Stimulated activated CD4-positive, alpha-beta T cell treated with anti-CD3 and anti-CD28 coated beads, Interleukin-15, amount 100 ng/mL, for 48 hours (primary cell): ENCODE measurements around the gene LPAR1.

Experiments used
- DNase-seq, 2 donors: peaks; one replicate each; pipeline ENCODE4 v3.0.0-alpha.2; 2020; ENCODE audit warnings: low read depth in 2 of 2

Gene LPAR1

DNA sequence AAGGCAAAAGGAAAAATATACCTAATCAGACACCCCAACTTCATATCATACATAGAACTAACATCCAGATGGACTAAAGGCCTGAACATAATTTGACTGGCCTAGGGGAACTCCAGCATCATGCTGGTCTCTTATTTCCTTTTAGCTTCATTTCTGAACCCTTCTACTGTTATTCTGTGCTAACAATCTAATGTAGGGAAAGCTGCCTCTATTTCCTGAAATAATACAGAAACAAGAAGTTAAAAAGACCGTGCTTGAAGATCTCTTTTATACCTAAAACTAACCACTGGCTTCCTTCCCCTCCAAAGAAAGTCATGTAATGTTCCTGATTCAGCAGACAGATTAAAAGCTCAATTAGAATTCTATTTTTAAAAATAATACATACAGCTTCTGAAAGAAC is 36.7 kb downstream of the LPAR1 start:
- DNase-seq = no peak

DNA sequence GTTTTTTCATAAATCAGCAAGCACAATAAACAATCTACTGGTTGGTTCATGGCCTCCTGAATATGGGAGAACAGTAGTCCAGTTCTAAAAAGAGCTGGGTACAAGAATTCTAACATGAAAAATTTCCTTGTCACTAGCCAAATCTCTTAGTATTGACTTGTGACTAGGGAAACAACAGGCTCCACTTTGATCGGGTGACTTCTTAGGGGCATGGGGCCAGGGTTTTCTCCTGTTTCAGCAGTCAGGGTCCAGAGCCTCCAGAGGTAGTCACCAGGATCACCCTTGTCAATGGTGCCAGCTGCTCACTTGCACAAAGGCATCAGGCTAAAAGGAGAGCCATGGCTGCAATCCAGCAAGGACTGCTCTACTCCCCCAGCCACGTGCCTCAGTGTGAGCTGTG is 38.1 kb downstream of the LPAR1 start:
- no peak for DNase-seq

GRCh38 chr9:110999379-110999778 is 38.9 kb downstream of the LPAR1 start:
- no peak for DNase-seq

- DNase-seq = no peak
These were observed 40.4 kb downstream of the LPAR1 start for GRCh38 chr9:110997847-110998246.

DNA sequence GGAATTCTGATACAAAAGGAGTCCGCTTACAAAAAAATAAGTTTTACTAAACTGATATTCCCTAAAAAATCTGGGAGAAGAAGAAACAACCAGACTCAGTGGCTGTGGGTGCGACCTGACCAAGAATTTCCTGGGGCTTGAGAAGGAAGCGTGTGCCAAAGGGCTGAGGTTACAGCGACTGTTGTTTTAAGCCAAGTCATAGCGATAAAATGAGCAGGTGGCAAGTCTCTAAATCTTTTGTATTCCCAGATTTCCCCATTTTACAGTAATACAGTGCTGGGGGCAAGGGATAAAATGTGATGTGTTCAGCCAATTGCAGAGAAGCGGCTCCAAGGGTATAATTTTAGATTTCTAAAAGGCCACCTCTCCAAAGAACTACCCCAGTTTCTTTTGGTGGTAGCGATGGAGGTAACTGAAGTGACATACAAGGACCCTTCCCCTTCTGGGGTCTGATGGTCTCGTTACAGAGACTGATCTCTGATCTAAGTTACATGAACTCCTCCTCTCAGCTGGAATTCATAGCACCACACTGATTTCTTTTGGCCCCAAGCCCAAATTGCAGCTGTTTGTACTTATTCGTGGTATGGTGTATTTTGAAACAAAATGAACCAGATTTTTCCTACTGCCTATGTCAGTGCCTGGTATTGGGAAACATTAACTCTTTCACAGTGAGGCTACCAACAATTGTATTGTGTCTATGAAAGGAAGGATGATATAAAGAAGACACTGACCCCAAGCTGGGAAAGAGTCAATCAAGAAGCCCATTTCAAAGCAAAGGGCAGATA is 41.6 kb downstream of the LPAR1 start:
- DNase-seq = no peak

DNA sequence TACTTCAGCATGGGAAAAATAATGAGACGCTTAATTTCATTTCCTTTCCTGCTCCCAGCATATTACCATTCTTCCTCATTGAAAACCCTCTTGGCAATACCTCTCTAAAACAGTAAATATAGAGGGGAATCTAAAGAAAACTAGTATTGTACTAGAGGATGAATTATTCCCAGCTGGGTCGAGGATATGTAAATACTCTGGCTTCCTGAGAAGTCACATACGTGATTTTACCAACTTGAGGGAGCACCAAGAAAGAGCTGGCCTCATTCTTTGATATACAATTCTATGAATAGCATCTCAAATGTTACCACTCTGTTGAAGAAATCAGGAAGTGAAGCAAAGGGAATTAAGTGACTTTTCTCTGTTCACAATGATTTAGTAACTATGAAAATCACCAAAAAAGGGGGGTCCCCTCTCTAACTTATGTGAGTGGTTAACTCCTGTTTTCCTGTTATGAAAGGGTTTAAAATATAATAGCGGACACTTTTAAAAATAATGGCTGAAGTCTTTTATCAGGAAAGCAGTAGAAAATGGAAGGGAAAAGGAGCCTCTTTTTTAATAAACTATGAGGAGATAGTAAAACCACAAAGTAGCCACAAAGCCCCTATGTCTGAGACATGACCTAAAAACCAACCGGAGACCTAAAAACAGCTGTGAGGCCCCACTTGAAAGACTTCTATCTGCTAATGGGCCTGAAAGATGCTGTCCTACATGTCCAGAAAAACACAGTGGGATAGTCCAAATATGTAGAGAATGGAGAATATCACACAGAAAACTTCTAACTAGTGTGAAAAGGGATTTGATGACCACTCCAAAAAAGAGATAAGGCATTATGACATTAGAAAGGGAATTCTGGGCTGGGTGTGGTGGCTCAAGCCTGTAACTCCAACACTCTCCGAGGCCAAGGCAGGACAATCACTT is 42.6 kb downstream of the LPAR1 start:
- DNase-seq = no peak

DNA sequence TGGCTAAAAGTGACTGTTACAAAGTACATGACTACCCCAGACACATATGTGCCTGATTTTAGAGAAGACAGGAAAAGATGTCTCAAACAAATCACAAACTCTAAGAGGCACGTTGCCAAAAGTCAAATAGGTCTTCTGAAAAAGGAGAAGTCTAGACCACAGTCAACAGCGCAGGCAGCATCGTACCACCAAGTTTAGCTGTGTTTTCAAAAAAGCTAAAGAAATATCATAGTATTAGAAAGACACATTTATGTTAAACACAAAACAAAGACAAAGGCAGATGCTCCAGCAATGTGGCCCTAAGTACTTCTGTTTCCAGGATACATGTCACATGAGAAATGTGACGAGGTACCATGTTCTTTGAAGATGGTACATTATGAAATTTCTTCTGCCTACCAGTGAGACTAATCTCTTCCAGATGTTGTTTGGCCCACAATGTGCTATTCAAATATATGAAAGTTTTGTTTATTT is 43.5 kb downstream of the LPAR1 start:
- no peak for DNase-seq

DNA sequence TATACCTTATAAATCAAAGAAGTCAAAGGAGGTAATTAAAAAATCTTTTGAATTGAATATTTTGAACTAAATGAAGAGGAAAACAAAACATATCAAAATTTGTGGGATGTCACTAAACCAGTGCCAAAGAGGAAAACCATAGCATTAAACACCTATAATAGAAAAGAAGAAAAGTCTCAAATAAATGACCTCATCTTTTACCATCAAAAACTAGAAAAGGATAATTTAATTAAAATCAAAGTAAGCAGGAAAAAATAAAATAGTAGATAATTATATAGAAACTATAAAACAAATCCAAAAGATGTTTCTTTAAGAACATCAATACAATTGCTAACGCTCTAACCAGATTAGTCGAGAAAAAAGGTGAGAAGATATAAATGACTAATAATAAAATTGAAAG is 47.8 kb downstream of the LPAR1 start:
- no peak for DNase-seq

DNA sequence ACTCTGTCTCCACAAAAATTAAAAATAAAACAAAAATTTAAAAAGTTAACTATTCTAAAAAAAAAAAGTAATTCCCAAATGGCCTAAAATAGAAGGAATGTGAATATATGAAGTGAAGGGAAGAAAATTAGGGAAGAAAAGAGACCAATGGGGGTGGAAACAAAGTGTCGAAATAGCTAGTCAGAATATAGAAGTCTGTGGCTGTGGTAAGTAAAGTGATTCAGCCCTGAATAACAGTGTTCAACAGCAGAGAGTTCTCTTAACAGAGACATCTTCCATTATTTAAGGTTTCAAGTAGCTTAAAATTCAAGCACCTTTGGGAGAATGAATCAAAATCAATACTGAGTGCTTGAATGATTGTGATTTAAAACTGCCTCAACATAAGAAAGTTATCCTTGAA is 51.7 kb downstream of the LPAR1 start:
- DNase-seq = no peak

DNA sequence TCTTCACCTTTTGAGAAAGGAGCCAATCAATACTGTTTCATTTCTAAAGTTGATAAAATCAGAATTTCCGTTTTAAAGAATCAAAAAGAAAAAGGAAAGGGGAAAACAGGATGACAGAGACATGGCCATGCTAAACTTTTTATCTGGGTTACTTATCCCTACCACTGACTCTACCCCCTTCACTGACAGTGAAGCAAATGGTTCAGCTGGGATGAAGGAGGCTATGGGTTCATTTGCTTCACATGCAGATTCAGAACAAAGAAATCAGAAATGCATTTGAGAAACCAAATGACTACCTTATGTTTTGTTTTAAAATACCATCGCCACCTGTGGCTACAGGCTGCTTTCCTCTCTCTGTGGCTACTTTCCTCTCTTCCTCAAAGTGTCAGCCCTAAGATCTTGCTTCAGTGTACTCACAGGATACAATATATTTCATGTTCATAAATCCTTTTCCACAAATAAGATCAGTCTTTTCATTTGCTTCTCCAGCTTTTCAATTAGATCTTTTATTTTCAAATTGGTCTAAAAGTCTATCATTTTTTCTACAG is 53.3 kb downstream of the LPAR1 start:
- DNase-seq = no peak

DNA sequence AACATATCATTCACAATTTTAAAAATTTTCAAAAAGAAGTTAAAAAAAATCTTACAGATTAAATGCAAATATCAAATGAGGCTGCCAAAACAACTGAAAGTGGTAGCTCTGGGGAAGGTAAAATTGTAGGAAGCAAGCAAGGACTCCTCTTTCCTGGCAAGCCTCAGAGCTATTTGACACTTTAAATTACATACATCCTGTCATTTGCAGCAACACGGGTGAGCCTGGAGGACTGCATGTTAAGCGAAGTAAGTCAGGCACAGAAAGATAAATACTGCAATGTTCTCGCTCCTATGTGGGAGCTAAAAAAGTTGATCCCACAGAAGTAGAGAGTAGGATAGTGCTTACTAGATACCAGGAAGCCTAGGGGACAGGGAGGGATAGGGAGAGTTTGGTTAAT is 58.0 kb downstream of the LPAR1 start:
- no peak for DNase-seq

- DNase-seq = no peak
These were observed 58.6 kb downstream of the LPAR1 start for GRCh38 chr9:110979636-110980035.

DNA sequence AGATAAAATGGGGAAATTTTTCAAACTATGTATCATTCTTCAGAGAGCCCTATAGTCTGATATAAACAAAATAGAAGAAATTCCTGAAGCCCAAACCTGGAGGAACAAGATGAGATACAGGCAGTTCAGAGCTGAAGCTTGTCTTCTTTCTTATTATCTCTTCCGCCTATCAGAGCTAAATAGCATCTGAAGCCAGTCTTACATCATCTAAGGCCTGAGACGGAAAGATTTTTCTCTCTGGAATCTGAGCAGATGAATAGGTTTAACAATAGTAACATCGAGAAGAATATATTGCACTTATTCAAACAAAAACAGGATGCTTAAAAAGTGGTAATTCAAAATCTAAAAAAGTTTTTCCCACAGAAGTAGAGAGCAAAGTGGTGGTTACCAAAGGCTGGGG is 59.8 kb downstream of the LPAR1 start:
- DNase-seq = no peak

GRCh38 chr9:110977259-110977709 is 61.0 kb downstream of the LPAR1 start:
- no peak for DNase-seq

GRCh38 chr9:110975969-110976368 is 62.3 kb downstream of the LPAR1 start:
- no peak for DNase-seq

DNA sequence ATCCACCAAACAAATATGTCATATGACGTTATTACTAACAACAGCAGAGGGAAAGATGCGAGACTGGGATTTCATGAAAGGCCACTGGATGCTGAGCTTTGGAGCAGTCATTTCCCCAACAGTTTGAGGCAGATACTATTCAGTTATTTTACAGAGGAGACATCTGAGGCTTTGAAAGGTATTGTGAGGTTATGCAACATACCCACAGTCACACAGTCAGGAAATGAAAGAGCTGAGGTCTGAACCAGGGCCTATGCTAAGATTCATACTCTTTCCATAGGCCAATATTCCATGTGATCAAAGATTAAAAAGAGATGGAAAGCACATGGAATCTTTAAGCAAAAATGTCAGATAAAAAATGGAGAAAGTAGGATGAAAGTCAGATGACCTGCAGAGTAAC is 63.0 kb downstream of the LPAR1 start:
- DNase-seq = no peak

DNA sequence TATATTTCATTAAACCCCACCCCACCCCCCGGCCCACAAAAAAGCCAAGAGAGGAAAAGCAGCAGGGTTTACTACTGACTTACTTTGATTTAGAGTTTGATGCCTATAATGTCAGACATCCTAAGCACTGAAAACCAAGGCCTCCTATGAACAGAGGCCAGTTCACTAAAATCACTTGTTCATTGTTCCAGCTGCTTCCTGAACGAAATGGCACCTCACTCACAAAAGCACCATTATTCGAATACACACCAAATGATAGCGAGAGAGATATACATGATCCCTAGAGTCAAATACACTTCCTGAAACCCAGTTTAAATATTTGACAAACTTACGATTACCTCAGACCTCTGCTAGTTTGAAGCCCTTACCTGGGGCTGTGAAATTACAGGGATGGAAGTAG is 66.6 kb downstream of the LPAR1 start:
- DNase-seq = no peak

DNA sequence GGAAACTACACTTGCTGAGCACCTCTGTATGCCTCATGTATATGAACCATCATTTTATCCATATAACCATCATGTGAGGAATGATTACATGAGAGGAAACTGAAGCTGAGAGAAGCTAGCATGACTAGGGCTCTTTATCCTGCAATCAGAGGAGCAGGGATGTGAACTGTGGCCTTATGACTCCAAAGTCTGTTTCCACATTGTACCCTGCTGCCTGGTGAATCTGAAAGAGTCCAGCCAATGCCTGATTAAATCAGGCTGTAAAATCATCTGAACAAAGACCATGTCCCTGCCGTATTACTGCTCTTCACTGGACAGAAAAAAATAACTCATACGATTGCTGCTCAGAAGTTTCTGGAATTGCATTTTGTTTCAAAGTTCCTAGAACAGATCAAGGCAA is 67.0 kb downstream of the LPAR1 start:
- no peak for DNase-seq

DNA sequence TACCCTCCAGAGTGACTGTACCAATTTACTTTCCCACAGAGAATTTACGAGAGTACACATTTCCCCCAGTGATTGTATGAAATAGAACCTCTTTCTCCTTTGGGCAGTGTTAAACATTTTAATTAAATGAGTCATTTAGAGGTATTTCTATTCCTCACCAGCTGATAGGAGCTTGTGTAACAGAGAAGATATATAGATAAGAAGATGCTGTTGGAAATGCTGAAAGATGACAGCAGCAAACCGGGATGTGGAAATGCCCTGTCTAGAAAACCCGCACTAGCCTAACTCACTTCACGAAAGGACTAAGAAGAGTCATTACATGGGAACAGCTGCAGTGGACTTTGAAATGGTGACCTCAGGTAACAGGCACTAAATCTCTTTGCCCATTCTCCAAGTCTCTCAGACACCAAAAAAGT is 68.3 kb downstream of the LPAR1 start:
- no peak for DNase-seq

- no peak for DNase-seq
These were observed 70.2 kb downstream of the LPAR1 start for GRCh38 chr9:110968096-110968495.

DNA sequence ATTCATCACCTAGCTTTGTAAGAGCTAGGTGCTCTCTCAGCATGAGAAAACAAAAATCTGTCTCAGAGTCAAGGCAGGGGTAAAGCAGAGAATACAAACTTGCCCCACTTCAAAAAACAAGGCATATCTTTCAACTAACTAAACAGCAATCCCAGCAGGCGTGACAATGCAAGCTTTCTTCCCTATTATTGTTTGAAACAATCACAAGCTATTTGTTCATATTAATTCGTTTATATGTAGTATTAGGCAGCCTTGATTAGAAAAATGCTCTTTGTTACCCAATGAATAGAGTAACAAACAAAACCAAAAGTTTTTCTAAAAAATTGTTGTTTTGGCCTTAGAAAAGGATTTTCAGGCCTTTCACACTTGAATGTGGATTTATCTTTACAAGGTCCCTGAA is 71.1 kb downstream of the LPAR1 start:
- no peak for DNase-seq

GRCh38 chr9:110960288-110960687 is 78.0 kb downstream of the LPAR1 start:
- no peak for DNase-seq

DNA sequence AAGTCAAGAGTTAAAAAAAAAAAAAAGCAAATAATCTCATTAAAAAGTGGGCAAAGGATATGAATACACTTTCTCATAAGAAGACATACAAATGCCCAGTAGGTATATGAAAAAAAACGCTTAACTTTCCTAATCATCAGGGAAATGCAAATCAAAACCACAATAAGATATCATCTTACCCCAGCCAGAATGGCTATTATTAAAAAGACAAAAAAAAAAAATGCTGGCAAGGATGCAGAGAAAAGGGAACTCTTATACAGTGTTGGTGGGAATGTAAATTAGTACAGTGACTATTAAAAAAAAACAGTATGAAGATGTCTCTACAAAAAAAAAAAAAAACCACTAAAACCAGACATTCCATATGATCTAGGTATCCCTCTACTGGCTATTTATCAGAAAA is 79.4 kb downstream of the LPAR1 start:
- DNase-seq = no peak
